Stimulated activated CD8-positive, alpha-beta memory T cell treated with anti-CD3 and anti-CD28 coated beads, Interleukin-4, amount 100 ng/mL, for 4 hours (primary cell): ENCODE results near the gene GIN1.
"Not testable (repeated sequence)": the region's sequence is repeated elsewhere in the genome, so short reads cannot be mapped to it uniquely, and the experiment has no call there.

Experiments used
- DNase-seq, 2 donors: peaks; one replicate each; pipeline ENCODE4 v3.0.0-alpha.2; 2020; ENCODE audit warnings: low read depth in 2 of 2, low spot score in 1 of 2

Gene GIN1

DNA sequence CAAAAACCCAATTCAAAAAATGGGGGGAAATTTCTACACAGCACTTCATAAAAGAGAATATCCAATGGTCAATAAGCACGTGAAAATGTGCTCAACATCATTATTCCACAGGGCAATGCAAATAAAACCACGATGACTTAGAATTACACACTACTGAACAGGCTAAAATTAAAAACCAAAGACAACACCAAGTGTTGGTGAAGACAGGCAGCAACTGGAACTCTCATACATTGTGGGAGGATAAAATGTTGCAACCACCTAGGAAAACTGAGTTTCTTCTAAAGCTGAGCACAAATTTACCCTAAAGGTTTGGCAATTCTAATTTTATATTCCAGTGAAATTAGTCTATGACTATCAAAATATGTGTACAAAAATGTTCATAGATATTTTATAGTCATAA lies 9.5 kb downstream of the GIN1 start:
- DNase-seq: no peak

DNA sequence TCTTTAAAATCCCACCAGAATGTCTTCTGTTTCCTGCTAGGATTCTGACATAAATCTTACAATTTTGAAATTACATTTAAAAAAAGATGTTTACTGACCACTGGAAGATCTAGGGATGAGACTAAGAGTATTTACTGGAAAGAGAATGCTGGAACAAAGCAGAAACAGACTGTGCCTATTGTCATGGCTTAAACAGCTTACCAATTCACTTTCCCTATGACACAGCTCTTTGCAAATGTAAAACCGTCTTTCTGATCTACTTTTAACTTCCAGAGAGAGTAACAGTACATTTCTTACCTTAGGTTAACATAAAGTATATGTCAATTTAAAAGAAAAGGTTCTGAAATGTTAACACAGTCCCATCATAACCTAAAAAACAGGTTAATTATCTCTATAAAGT lies 10.7 kb downstream of the GIN1 start:
- DNase-seq: no peak

DNA sequence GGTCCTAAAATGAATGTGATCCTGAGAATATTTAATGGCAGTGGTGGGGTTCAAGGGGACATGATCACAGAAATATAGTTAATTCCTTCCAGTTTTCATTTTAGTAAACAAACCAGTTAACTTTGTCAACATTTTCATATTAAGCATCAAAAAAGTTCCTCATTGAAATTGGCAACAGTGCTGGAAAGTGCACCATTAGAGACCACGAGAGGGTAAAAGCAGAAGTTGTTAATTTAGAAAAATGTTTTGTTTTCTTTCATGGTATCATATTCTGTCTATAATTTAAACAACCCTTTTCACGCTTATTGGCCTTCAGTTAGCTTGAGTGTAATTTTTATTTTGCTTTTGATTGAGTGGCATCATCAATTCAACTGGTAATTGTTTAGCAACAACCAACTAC lies 11.9 kb downstream of the GIN1 start:
- DNase-seq: no peak

GRCh38 chr5:103102234-103102633 lies 17.7 kb downstream of the GIN1 start:
- DNase-seq: no peak

- no peak for DNase-seq
These were observed 18.7 kb downstream of the GIN1 start for GRCh38 chr5:103101079-103101750.

DNA sequence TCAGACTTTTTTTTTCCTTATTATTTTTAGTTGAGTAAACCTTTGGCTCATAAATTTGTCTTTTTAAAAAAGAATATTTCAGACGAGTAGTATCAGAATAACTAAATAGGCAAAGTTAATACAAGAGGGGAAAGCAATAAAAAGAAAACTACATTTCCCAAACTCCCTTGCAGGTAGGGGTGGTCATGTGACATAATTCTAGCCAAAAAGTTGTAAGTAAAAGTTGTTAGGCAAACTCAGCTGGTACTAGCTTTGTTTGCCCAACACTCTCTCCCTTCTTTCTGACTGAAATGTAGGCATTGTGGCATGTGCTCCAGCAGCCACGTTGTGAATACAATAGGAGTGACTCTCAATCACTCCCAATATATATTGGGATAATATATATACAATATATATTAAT lies 20.9 kb downstream of the GIN1 start:
- DNase-seq: no peak

DNA sequence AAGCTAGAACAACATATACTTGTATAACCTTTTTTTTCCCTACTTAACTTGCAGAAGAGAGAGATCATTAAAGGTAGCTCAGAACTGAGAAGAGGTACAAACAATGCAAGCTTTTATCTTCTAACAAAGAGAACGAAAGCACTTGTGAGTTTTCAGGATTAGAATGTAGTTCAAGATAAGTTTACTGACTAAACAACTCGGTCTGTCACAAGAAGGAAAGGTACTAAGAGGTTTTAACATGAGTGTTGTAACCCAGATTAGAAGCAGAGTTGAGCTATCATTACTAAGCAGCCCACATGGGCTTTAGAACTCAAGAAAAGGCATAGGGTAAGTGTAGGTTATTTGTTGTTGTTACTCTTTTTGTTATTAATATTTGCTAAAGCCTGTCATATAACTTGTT lies 25.2 kb downstream of the GIN1 start:
- DNase-seq: no peak

GRCh38 chr5:103093727-103094126 lies 26.2 kb downstream of the GIN1 start:
- DNase-seq: no peak

DNA sequence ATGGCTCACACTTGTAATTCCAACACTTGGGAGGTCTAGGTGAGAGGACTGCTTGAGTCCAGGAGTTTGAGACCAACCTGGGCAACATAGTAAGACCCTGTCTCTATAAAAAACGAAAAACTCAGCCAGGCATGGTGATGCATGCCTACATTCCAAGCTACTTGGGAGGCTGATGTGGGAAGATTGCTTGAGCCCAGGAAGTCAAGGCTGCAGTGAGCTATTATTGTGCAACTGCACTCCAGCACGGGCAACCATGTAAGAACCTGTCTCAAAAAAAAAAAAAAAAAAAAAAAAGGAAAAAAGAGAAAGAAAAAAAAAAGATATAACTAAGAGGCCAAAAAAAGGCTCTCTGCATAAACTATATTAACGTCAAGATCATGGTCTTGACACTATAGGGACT lies 27.3 kb downstream of the GIN1 start:
- DNase-seq: no peak

DNA sequence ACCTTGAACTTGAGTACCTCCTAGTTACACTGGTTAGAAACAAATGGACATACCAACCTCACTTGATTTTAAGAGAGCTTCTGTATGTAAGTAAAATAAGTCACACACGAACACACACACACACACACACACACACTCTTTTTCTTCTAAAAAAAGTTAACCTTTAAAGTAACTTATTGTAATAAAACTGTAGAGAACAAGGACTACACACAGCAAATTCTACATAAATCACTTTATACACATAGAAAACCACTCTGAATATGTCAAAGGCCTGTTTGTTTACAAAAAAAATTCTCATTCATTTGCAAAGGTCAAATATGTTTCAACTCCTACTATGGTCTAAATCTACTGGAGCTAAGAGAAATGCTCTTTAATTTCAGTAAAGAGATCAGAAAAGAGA lies 29.1 kb downstream of the GIN1 start:
- DNase-seq: no peak

DNA sequence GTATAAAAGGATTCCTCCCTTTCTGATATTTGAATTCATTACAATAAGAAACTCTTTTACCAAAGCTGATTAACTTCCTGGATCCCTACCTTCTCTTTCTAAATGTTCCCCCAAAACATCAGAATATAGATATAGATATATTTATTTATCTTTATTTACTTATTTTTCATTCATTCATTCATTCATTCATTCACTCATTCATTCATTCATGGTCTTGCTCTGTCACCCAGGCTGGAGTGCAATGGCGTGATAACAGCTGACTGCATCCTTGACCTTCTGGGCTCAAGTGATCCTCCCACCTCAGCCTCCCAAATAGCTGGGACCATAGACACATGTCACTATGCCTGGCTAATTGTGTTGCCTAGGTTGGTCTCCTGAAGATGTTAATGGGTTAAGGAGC lies 30.7 kb downstream of the GIN1 start:
- DNase-seq: no peak

GRCh38 chr5:103086547-103086946 lies 33.4 kb downstream of the GIN1 start:
- DNase-seq: no peak

- DNase-seq: no peak
These were observed 40.1 kb downstream of the GIN1 start for GRCh38 chr5:103079796-103080195.

DNA sequence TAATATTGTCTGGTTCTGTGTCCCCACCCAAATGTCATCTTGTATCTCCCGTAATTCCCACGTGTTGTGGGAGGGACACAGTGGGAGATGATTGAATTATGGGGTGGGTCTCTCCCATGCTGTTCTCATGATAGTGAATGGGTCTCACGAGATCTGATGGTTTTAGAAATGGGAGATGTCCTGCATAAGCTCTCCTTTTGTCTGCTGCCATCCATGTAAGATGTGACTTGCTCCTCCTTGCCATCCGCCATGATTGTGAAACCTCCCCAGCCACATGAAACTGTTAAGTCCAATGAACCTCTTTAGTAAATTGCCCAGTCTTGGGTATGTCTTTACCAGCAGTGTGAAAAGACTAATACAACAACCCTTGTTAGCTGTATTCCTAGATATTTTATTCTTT lies 44.5 kb downstream of the GIN1 start:
- no peak for DNase-seq

DNA sequence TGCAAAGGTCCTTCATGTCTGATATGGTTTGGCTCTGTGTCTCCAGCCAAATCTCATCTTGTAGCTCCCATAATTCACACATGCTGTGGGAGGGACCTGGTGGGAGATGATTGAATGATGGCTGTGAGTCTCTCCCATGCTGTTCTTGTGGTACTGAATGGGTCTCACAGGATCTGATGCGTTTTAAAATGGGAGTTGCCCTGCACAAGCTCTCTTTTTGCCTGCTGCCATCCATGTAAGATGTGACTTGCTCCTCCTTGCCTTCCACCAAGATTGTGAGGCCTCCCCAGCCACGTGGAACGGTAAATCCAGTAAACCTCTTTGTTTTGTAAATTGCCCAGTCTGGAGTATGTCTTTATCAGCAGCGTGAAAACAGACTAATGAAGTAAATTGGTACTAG lies 46.4 kb downstream of the GIN1 start:
- DNase-seq: not testable (repeated sequence)

GRCh38 chr5:103066326-103066725 lies 53.6 kb downstream of the GIN1 start:
- DNase-seq: no peak

GRCh38 chr5:103060424-103060954 lies 59.4 kb downstream of the GIN1 start:
- DNase-seq: no peak

GRCh38 chr5:103059525-103059924 lies 60.4 kb downstream of the GIN1 start:
- DNase-seq: no peak

GRCh38 chr5:103057208-103058130 lies 62.5 kb downstream of the GIN1 start:
- no peak for DNase-seq

DNA sequence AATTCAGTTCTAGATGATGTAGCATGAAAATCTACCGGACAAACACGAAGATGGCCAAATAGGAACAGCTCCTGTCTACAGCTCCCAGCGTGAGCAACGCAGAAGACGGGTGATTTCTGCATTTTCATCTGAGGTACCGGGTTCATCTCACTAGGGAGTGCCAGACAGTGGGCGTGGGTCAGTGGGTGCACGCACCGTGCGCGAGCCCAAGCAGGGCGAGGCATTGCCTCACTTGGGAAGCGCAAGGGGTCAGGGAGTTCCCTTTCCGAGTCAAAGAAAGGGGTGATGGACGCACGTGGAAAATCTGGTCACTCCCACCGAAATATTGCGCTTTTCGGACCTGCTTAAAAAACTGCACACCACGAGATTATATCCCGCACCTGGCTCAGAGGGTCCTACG lies 73.2 kb downstream of the GIN1 start:
- not testable (repeated sequence) for DNase-seq

DNA sequence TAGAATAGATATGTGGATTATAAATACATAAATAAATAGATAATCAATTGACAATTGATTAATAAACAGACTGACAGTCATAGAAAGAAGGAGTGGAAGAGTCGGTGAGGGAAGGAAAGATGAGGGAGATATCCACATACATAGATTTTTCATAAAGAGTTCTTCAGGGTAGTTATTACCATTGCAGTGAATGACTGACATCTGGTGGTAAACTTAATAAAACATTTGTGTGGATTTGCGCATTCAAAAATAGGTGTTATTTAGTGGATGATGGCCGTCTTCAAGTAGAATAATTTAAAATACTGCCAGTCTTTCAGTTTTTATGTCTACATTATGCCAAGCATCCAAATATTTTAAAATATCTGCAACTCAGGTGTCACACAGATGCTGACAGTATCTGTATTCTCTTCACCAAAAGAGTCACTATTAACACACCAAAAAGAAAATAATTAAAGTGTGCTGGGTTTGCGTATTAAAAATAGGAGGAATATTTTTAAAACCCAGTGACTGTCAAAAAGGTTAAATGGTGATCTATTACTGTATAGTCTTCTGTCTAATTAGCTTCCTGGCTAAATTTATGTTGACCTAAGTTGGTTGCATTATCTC lies 78.8 kb downstream of the GIN1 start:
- DNase-seq: no peak
